ENCODE results near the gene IMPG2. TPM values are rescaled to one million over a fixed set of nuclear protein-coding genes. Genes with fewer than 3 reads are reported as not detected.
A peak's percentile ranks its signal among the peaks of the same experiment; 100 is the strongest.

The IMPG2 gene
- total RNA-seq, 6 experiments from 2014 or later = 0.05 to 0.08 (median 0.06) TPM

GRCh38 chr3:101216710-101217465, 103.5 kb downstream of the IMPG2 start:
- Mint-ChIP-seq H3K27me3 (ENCODE audit: insufficient read depth) (no peaks in the 10 kb centered on the region; the same call in 1 of the 2 replicates), H3K9me3 (peaks cover 21% of the 10 kb centered on the region), H3K4me3 (no peak overlapping the region), H3K4me1 (ENCODE audit: low read depth) (no peaks in the 10 kb centered on the region), H3K36me3 (ENCODE audit: low read depth) (peaks cover 19% of the 10 kb centered on the region), H3K27ac (no peak overlapping the region)
- peak; percentile 62 for DNase-seq
- no peak for TF ChIP-seq CTCF (IDR thresholded peaks at IDR 0.05)

GRCh38 chr3:101212730-101213129, 107.6 kb downstream of the IMPG2 start:
- Mint-ChIP-seq H3K9me3 (peaks cover 15% of the 10 kb centered on the region), H3K27ac (no peak overlapping the region), H3K4me1 (ENCODE audit: low read depth) (peaks cover 5% of the 10 kb centered on the region; the same call in 1 of the 2 replicates), H3K4me3 (no peak overlapping the region), H3K36me3 (ENCODE audit: low read depth) (peaks cover 15% of the 10 kb centered on the region), H3K27me3 (ENCODE audit: insufficient read depth) (no peaks in the 10 kb centered on the region; the same call in 1 of the 2 replicates)
- TF ChIP-seq CTCF (IDR thresholded peaks at IDR 0.05) = no peak
- DNase-seq = no peak

- no peak for TF ChIP-seq CTCF (IDR thresholded peaks at IDR 0.05)
- no peak for DNase-seq
- no peak overlapping the region for H3K4me3 Mint-ChIP-seq
- no peaks in the 10 kb centered on the region; the same call in none of the 2 replicates for H3K27me3 Mint-ChIP-seq (ENCODE audit: insufficient read depth)
- H3K36me3 Mint-ChIP-seq (ENCODE audit: low read depth) = 0 out of 2 replicates have a peak, but pooled peaks cover 4% of the 10 kb centered on the region
- H3K9me3 Mint-ChIP-seq = no peaks in the 10 kb centered on the region; the same call in 1 of the 2 replicates
- peaks cover 27% of the 10 kb centered on the region for H3K4me1 Mint-ChIP-seq (ENCODE audit: low read depth)
- no peak overlapping the region for H3K27ac Mint-ChIP-seq
Observed at GRCh38 chr3:101204246-101204645, 116.1 kb downstream of the IMPG2 start.

- TF ChIP-seq CTCF (IDR thresholded peaks at IDR 0.05) = no peak
- H3K9me3 Mint-ChIP-seq = no peaks in the 10 kb centered on the region; the same call in 1 of the 2 replicates
- no peaks in the 10 kb centered on the region; the same call in none of the 2 replicates for H3K27me3 Mint-ChIP-seq (ENCODE audit: insufficient read depth)
- H3K4me1 Mint-ChIP-seq (ENCODE audit: low read depth) = peaks cover 27% of the 10 kb centered on the region
- H3K27ac Mint-ChIP-seq = peak overlapping the region; percentile 6; the same call in 1 of the 2 replicates
- H3K4me3 Mint-ChIP-seq = peak overlapping the region; percentile 7; the same call in 1 of the 2 replicates
- peak; percentile 49 for DNase-seq
- 0 out of 2 replicates have a peak, but pooled peaks cover 4% of the 10 kb centered on the region for H3K36me3 Mint-ChIP-seq (ENCODE audit: low read depth)
Observed at GRCh38 chr3:101203411-101203810, 117.0 kb downstream of the IMPG2 start.

GRCh38 chr3:101202640-101203039, 117.7 kb downstream of the IMPG2 start:
- no peak for TF ChIP-seq CTCF (IDR thresholded peaks at IDR 0.05)
- Mint-ChIP-seq H3K9me3 (no peaks in the 10 kb centered on the region; the same call in 1 of the 2 replicates), H3K4me3 (no peak overlapping the region)

More at GRCh38 chr3:101202640-101203039, 117.7 kb downstream of the IMPG2 start:
- DNase-seq = no peak
- Mint-ChIP-seq H3K27ac (no peak overlapping the region), H3K36me3 (ENCODE audit: low read depth) (0 out of 2 replicates have a peak, but pooled peaks cover 4% of the 10 kb centered on the region), H3K4me1 (ENCODE audit: low read depth) (peaks cover 27% of the 10 kb centered on the region), H3K27me3 (ENCODE audit: insufficient read depth) (no peaks in the 10 kb centered on the region; the same call in 1 of the 2 replicates)
